Neutrophil (primary cell): ENCODE results near the gene JPH3.

Experiments
- H3K27ac ChIP-seq: fragments of 200-600 bp; sonication (generic); 2 replicates; pipeline ENCODE4 v1.5.1; 2016; ENCODE audit warnings: mild to moderate bottlenecking, moderate library complexity
- H3K27me3 ChIP-seq: fragments of 200-600 bp; sonication (generic); 2 replicates; pipeline ENCODE4 v1.6.0; 2016; ENCODE audit warnings: mild to moderate bottlenecking
- H3K36me3 ChIP-seq: fragments of 200-600 bp; sonication (generic); 2 replicates; pipeline ENCODE4 v1.5.1; 2017
- H3K4me1 ChIP-seq, 2 experiments: fragments of 200-600 bp in 1 of 2; sonication (generic) in 1 of 2; 1 replicate in 1 of 2; 2 replicates in 1 of 2; pipeline versions ENCODE4 v1.5.1 to v1.6.1; 2013 to 2016; ENCODE audit warnings: low read depth in 1 of 2, low read length in 1 of 2, mild to moderate bottlenecking in 1 of 2, moderate library complexity in 1 of 2; ENCODE audit not compliant: control insufficient read depth in 1 of 2, insufficient read depth in 1 of 2
- H3K4me3 ChIP-seq, 2 experiments: fragments of 200-600 bp in 1 of 2; sonication (generic) in 1 of 2; 1 replicate in 1 of 2; 2 replicates in 1 of 2; pipeline ENCODE4 v1.5.1; 2013 to 2016; ENCODE audit warnings: low read depth in 1 of 2, low read length in 1 of 2, mild to moderate bottlenecking in 1 of 2, moderate library complexity in 1 of 2
- H3K9me3 ChIP-seq: fragments of 200-600 bp; sonication (generic); 2 replicates; pipeline ENCODE4 v1.5.1; 2016
- TF ChIP-seq, protein P1 (sequence below): fragments of 200-600 bp; sonication (generic); IDR thresholded peaks from 2 replicates; pipeline ENCODE4 v1.5.1; 2016; ENCODE audit warnings: antibody characterized with exemption

The JPH3 gene

GRCh38 chr16:87703835-87704375, 101.6 kb downstream of the JPH3 start:
- H3K27me3 ChIP-seq: no peaks in the 10 kb centered on the region
- TF ChIP-seq, protein P1, sequence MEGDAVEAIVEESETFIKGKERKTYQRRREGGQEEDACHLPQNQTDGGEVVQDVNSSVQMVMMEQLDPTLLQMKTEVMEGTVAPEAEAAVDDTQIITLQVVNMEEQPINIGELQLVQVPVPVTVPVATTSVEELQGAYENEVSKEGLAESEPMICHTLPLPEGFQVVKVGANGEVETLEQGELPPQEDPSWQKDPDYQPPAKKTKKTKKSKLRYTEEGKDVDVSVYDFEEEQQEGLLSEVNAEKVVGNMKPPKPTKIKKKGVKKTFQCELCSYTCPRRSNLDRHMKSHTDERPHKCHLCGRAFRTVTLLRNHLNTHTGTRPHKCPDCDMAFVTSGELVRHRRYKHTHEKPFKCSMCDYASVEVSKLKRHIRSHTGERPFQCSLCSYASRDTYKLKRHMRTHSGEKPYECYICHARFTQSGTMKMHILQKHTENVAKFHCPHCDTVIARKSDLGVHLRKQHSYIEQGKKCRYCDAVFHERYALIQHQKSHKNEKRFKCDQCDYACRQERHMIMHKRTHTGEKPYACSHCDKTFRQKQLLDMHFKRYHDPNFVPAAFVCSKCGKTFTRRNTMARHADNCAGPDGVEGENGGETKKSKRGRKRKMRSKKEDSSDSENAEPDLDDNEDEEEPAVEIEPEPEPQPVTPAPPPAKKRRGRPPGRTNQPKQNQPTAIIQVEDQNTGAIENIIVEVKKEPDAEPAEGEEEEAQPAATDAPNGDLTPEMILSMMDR: no peak
- H3K4me3 ChIP-seq: no peak overlapping the region
- H3K9me3 ChIP-seq: no peaks in the 10 kb centered on the region
- H3K4me1 ChIP-seq: peaks cover 22 to 25% of the 10 kb centered on the region in 2 experiments
- peaks cover 43% of the 10 kb centered on the region for H3K36me3 ChIP-seq
- no peak overlapping the region for H3K27ac ChIP-seq

DNA sequence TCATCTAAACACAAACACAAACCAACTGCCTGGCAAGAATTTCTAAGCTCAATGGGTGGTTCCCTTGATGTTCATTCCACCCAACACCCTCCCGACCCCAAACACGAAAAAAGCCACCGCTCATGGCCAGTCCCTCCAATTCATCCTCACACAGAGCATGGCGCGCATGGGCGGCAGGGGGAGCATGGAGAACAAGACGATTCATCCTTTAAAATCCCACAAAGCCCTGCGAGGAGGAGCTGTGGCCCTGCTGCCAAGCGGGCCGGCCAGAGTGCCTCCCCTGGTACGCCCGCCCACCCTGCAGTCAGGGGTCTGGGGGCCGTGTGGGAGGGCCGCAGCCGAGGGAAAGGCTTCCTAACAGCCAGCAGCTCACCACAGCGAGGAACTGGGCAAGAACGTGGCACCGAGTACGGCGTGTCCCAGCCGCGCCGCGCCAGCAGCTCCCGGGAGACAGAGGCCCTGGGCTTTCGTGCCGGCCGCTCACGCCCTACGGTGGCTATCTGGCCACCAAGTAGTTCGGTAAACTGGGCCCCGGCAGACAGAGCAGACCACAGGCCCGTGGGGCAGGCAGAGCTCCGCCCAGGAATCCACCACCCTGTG, 102.5 kb downstream of the JPH3 start:
- H3K27me3 ChIP-seq: no peaks in the 10 kb centered on the region
- TF ChIP-seq, protein P1: no peak
- peaks cover 45% of the 10 kb centered on the region for H3K36me3 ChIP-seq

DNA sequence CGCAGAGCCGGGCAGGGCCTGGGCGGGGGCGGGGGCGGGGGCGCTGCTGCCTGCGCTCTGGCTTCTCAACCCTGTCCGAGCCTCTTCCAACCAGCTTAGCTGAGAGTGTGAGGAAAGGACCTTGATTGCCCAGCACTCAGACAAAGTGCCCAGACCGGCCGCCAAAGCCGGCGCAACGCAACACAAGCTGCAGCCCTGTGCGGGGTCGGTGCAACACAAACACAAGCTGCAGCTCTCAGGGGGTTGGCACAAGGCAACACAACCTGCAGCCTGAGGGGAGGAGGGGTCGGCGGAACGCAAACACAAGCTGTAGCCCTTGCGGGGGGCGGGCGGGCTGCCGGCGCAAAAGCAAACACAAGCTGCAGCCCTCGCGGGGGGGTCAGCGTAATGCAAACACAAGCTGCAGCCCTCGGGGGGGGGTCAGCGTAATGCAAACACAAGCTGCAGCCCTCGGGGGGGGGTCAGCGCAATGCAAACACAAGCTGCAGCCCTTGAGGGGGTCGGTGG, 103.5 kb downstream of the JPH3 start:
- Histone ChIP-seq H3K27ac (no peak overlapping the region), H3K9me3 (no peaks in the 10 kb centered on the region), H3K4me1 (peaks cover 22 to 25% of the 10 kb centered on the region in 2 experiments), H3K36me3 (peaks cover 51% of the 10 kb centered on the region), H3K27me3 (no peaks in the 10 kb centered on the region), H3K4me3 (no peak overlapping the region)
- TF ChIP-seq, protein P1: no peak

More for the DNA sequence above, 102.5 kb downstream of the JPH3 start:
- H3K27ac ChIP-seq: no peak overlapping the region
- H3K4me1 ChIP-seq: peaks cover 22 to 25% of the 10 kb centered on the region in 2 experiments
- no peaks in the 10 kb centered on the region for H3K9me3 ChIP-seq
- H3K4me3 ChIP-seq: no peak overlapping the region

- Histone ChIP-seq H3K27ac (no peak overlapping the region), H3K36me3 (peaks cover 53% of the 10 kb centered on the region), H3K27me3 (no peaks in the 10 kb centered on the region), H3K4me1 (peaks cover 22 to 25% of the 10 kb centered on the region in 2 experiments), H3K9me3 (no peaks in the 10 kb centered on the region), H3K4me3 (no peak overlapping the region)
- TF ChIP-seq, protein P1: no peak
Measured at GRCh38 chr16:87706278-87707000, 104.1 kb downstream of the JPH3 start.

GRCh38 chr16:87707097-87707496, 104.8 kb downstream of the JPH3 start:
- Histone ChIP-seq H3K36me3 (peaks cover 56% of the 10 kb centered on the region), H3K27ac (no peak overlapping the region), H3K4me3 (no peak overlapping the region), H3K4me1 (peaks cover 18 to 20% of the 10 kb centered on the region in 2 experiments), H3K27me3 (no peaks in the 10 kb centered on the region), H3K9me3 (no peaks in the 10 kb centered on the region)
- TF ChIP-seq, protein P1: no peak
